OCI-LY3 (cell line): ENCODE results near the gene EPHA10.

ENCODE experiments used
- CTCF ChIP-seq: fragments of 200-600, 300-600 bp; sonication (generic); IDR thresholded peaks from 2 replicates; pipeline ENCODE4 v1.5.1; 2014; ENCODE audit warnings: antibody characterized with exemption, low read length, low read depth
- EZH2phosphoT487 ChIP-seq: fragments of 200-600 bp; shearing (Covaris generic); IDR thresholded peaks from 2 replicates; pipeline ENCODE4 v1.6.1; 2018; ENCODE audit warnings: antibody characterized with exemption, mixed run types, low read depth

GRCh38 chr1:37708471-37708870 lies 56.4 kb downstream of the EPHA10 start:
- TF ChIP-seq CTCF (no peak), EZH2phosphoT487 (no peak)
